Body of pancreas (tissue), 4 donors: ENCODE measurements around the gene HIP1R.
"Not testable (repeated sequence)": the region's sequence is repeated elsewhere in the genome, so short reads cannot be mapped to it uniquely, and the experiment has no call there.

Source experiments
- CTCF ChIP-seq, 7 experiments: fragments of 450-650 bp in 4 of 7; fragments of 200-600 bp in 3 of 7; sonication (generic) in 3 of 7; IDR thresholded peaks; one replicate each; pipeline ENCODE4 v1.5.1; 2016 to 2019; ENCODE audit warnings: antibody characterized with exemption in 7 of 7
- POLR2A ChIP-seq, 3 donors: fragments of 450-650 bp; IDR thresholded peaks; one replicate each; pipeline ENCODE4 v1.6.1; 2016; ENCODE audit warnings: antibody characterized with exemption in 3 of 3, mild to moderate bottlenecking in 2 of 3

- not testable (repeated sequence) for TF ChIP-seq CTCF, POLR2A (IDR thresholded peaks at IDR 0.05)
Measured at GRCh38 chr12:122804957-122805356, 30.3 kb upstream of the HIP1R start.
